GM23338 (cell line): ENCODE results near the gene PEA15. TPM values are rescaled to one million over a fixed set of nuclear protein-coding genes. Genes with fewer than 3 reads are reported as not detected.

Experiments
- ATAC-seq: fragments of 200-7000 bp; cut with Tn5 transposase; 3 replicates; pipeline ENCODE4 v1.9.1; 2020
- DNase-seq: peaks from one replicate; pipeline ENCODE4 v3.0.0-alpha.2; 2015; ENCODE audit warnings: low spot score
- H2AFZ ChIP-seq: fragments of 200-600 bp; sonication (generic); 2 replicates; pipeline ENCODE4 v1.8.0; 2016; ENCODE audit warnings: antibody characterized with exemption, mild to moderate bottlenecking, moderate library complexity
- H3F3A ChIP-seq: fragments of 200-600 bp; sonication (generic); replicated peaks from 2 replicates; pipeline ENCODE4 v1.8.0; 2017; ENCODE audit warnings: antibody characterized with exemption, mixed run types, low read depth
- H3K27ac ChIP-seq: fragments of 200-600 bp; sonication (generic); 2 replicates; pipeline ENCODE4 v1.6.1; 2016; ENCODE audit warnings: low read depth
- H3K27me3 ChIP-seq: fragments of 200-600 bp; sonication (generic); 2 replicates; pipeline ENCODE4 v1.8.0; 2016; ENCODE audit warnings: mild to moderate bottlenecking, mixed run types, moderate library complexity; ENCODE audit not compliant: insufficient read depth
- H3K36me3 ChIP-seq: fragments of 200-600 bp; sonication (generic); 2 replicates; pipeline ENCODE4 v1.8.0; 2016; ENCODE audit warnings: mild to moderate bottlenecking; ENCODE audit not compliant: insufficient read depth
- H3K4me1 ChIP-seq: fragments of 200-600 bp; sonication (generic); 2 replicates; pipeline ENCODE4 v1.8.0; 2016; ENCODE audit warnings: mild to moderate bottlenecking, moderate library complexity; ENCODE audit not compliant: insufficient read depth
- H3K4me2 ChIP-seq: fragments of 200-600 bp; sonication (generic); 2 replicates; pipeline ENCODE4 v1.7.1; 2017; ENCODE audit warnings: mixed run types
- H3K4me3 ChIP-seq: fragments of 200-600 bp; sonication (generic); 2 replicates; pipeline ENCODE4 v1.6.1; 2016; ENCODE audit warnings: mixed run types
- H3K79me2 ChIP-seq: fragments of 200-600 bp; sonication (generic); replicated peaks from 2 replicates; pipeline ENCODE4 v1.8.0; 2017; ENCODE audit warnings: mild to moderate bottlenecking; ENCODE audit not compliant: insufficient read depth
- H3K9me2 ChIP-seq: fragments of 200-600 bp; sonication (generic); 2 replicates; pipeline ENCODE4 v1.8.0; 2017; ENCODE audit not compliant: insufficient read depth
- H4K20me1 ChIP-seq: fragments of 200-600 bp; sonication (generic); replicated peaks from 2 replicates; pipeline ENCODE4 v1.8.0; 2017; ENCODE audit warnings: mild to moderate bottlenecking; ENCODE audit not compliant: insufficient read depth
- H3K27ac Mint-ChIP-seq: 2 replicates; pipeline ENCODE4 v1.8.0; 2020; ENCODE audit warnings: inconsistent platforms, mild to moderate bottlenecking, moderate library complexity, mixed read lengths
- H3K27me3 Mint-ChIP-seq: 3 replicates; pipeline ENCODE4 v1.8.0; 2022; ENCODE audit warnings: low read depth, mild to moderate bottlenecking, moderate library complexity, mixed read lengths, inconsistent platforms; ENCODE audit not compliant: insufficient read depth, poor library complexity
- H3K36me3 Mint-ChIP-seq: 3 replicates; pipeline ENCODE4 v1.8.0; 2021; ENCODE audit warnings: low read depth, mild to moderate bottlenecking, inconsistent platforms, moderate library complexity, mixed read lengths
- H3K4me1 Mint-ChIP-seq: 3 replicates; pipeline ENCODE4 v1.8.0; 2020; ENCODE audit warnings: mild to moderate bottlenecking, inconsistent platforms, mixed read lengths
- H3K4me3 Mint-ChIP-seq: 3 replicates; pipeline ENCODE4 v1.8.0; 2021; ENCODE audit warnings: moderate library complexity, mild to moderate bottlenecking, inconsistent platforms, mixed read lengths
- H3K9me3 Mint-ChIP-seq: 3 replicates; pipeline ENCODE4 v1.8.0; 2020; ENCODE audit warnings: moderate library complexity, mild to moderate bottlenecking, inconsistent platforms, mixed read lengths
- CREB1 ChIP-seq: fragments of 250-450 bp; sonication (Bioruptor Pico); IDR thresholded peaks from 2 replicates; pipeline ENCODE4 v1.5.0; 2020; ENCODE audit warnings: low read depth, mild to moderate bottlenecking, moderate library complexity
- CTCF ChIP-seq, 2 experiments: fragments of 200-600 bp in 1 of 2; sonication (generic) in 1 of 2; conservative IDR thresholded peaks; 2 replicates each; pipeline versions ENCODE4 v1.5.1 to v1.6.1; 2016 to 2017; ENCODE audit warnings: antibody characterized with exemption in 2 of 2, low read depth in 2 of 2, mild to moderate bottlenecking in 2 of 2, moderate library complexity in 1 of 2
- ETS1 ChIP-seq: IDR thresholded peaks from 2 replicates; pipeline ENCODE4 v1.6.1; 2016; ENCODE audit warnings: antibody characterized with exemption
- EZH2phosphoT487 ChIP-seq: fragments of 200-600 bp; sonication (generic); IDR thresholded peaks from one replicate; pipeline ENCODE4 v1.8.1; 2018; ENCODE audit warnings: antibody characterized with exemption; ENCODE audit not compliant: unreplicated experiment
- JUNB ChIP-seq: IDR thresholded peaks from one replicate; pipeline ENCODE4 v1.6.1; 2016; ENCODE audit warnings: antibody characterized with exemption; ENCODE audit not compliant: unreplicated experiment
- NANOG ChIP-seq: IDR thresholded peaks from 2 replicates; pipeline ENCODE4 v1.6.1; 2016; ENCODE audit warnings: antibody characterized with exemption, borderline replicate concordance
- POLR2AphosphoS5 ChIP-seq: IDR thresholded peaks from 2 replicates; pipeline ENCODE4 v1.6.1; 2016; ENCODE audit warnings: antibody characterized with exemption, low read depth
- REST ChIP-seq: IDR thresholded peaks from one replicate; pipeline ENCODE4 v1.6.1; 2018; ENCODE audit warnings: antibody characterized with exemption; ENCODE audit not compliant: unreplicated experiment
- STAT1 ChIP-seq: IDR thresholded peaks from one replicate; pipeline ENCODE4 v1.6.1; 2016; ENCODE audit warnings: antibody characterized with exemption; ENCODE audit not compliant: unreplicated experiment
- ZNF114 ChIP-seq: fragments of 250-450 bp; sonication (Bioruptor Pico); IDR thresholded peaks from 2 replicates; pipeline ENCODE4 v1.5.0; 2020; ENCODE audit warnings: mild to moderate bottlenecking, moderate library complexity
- ZNF331 ChIP-seq: fragments of 250-450 bp; sonication (Bioruptor Pico); IDR thresholded peaks from 2 replicates; pipeline ENCODE4 v1.5.0; 2020; ENCODE audit warnings: low read depth, mild to moderate bottlenecking, moderate library complexity
- ZNF462 ChIP-seq: fragments of 250-450 bp; sonication (Bioruptor Pico); IDR thresholded peaks from 2 replicates; pipeline ENCODE4 v1.5.0; 2020; ENCODE audit warnings: mild to moderate bottlenecking, moderate library complexity
- polyA plus RNA-seq: library from polyadenylated mRNA; unstranded; fragments of >200 nt; fragmentation: Nextera tagmentation; extraction: Ambion mirVana; gene quantifications from 2 replicates; pipeline ENCODE4 v1.2.1, GENCODE V29; 2016
- total RNA-seq: library from RNA; depleted of rRNA; stranded (reverse); fragments of >200 nt; shearing (Covaris generic); gene quantifications from 2 replicates; pipeline ENCODE4 v1.2.3, GENCODE V29; 2014

The PEA15 gene
- total and polyA plus RNA-seq, 2 experiments from 2014 or later: 60.3 to 80.8 TPM

- no peak for TF ChIP-seq JUNB
- no peak for TF ChIP-seq EZH2phosphoT487
Measured at GRCh38 chr1:160214481-160215140, 9.4 kb downstream of the PEA15 start (continued).

- Histone ChIP-seq H3K4me1 (peaks cover 11% of the 10 kb centered on the region; the same call in 1 of the 2 replicates), H3K4me3 (no peak overlapping the region), H3K27me3 (no peaks in the 10 kb centered on the region), H3K27ac (peak overlapping the region; percentile 81), H3K79me2 (no peaks in the 10 kb centered on the region), H2AFZ (no peak overlapping the region), H3K36me3 (peaks cover 44% of the 10 kb centered on the region; the same call in 1 of the 2 replicates), H3F3A (peaks cover 8% of the 10 kb centered on the region; the same call in 1 of the 2 replicates), H3K9me2 (no peaks in the 10 kb centered on the region), H3K4me2 (no peak overlapping the region), H4K20me1 (peaks cover 7% of the 10 kb centered on the region)
- Mint-ChIP-seq H3K36me3 (peaks cover 89% of the 10 kb centered on the region), H3K9me3 (no peaks in the 10 kb centered on the region), H3K27ac (no peak overlapping the region), H3K27me3 (peaks cover 4% of the 10 kb centered on the region), H3K4me1 (peaks cover 33% of the 10 kb centered on the region), H3K4me3 (no peak overlapping the region)
- DNase-seq (no peak), ATAC-seq (no peak)
- no peak for TF ChIP-seq ZNF114 (CRISPR knock-in tag)
- no peak for TF ChIP-seq EZH2phosphoT487
- no peak for TF ChIP-seq ZNF462 (CRISPR knock-in tag)
- no peak for TF ChIP-seq CTCF (conservative IDR thresholded peaks at IDR 0.05; ENCODE audit: low read depth in 2 of 2)
- TF ChIP-seq ETS1: no peak
- TF ChIP-seq REST: no peak
- TF ChIP-seq STAT1: no peak
- TF ChIP-seq CREB1 (CRISPR knock-in tag): no peak
- no peak for TF ChIP-seq POLR2AphosphoS5
- TF ChIP-seq JUNB: no peak
- no peak for TF ChIP-seq NANOG
- TF ChIP-seq ZNF331 (CRISPR knock-in tag): no peak
Measured at GRCh38 chr1:160216301-160216700, 11.1 kb downstream of the PEA15 start.
